Measurements from ENCODE around the gene NECTIN2. TPM values are rescaled to one million over a fixed set of nuclear protein-coding genes. Genes with fewer than 3 reads are reported as not detected.
"Not testable (repeated sequence)": the region's sequence is repeated elsewhere in the genome, so short reads cannot be mapped to it uniquely, and the experiment has no call there.

NECTIN2 gene
- total RNA-seq, 2 experiments from 2014 or later: not detected

- H3K4me3 Mint-ChIP-seq: no peak overlapping the region
- ChIA-PET POLR2A (no interaction called here), CTCF (no interaction called here)
- peaks cover 22% of the 10 kb centered on the region for H3K36me3 Mint-ChIP-seq (ENCODE audit: low read depth)
- H3K27me3 Mint-ChIP-seq: peaks cover 4% of the 10 kb centered on the region
- peaks cover 2% of the 10 kb centered on the region for H3K4me1 Mint-ChIP-seq
- H3K27ac Mint-ChIP-seq: no peak overlapping the region
- no peaks in the 10 kb centered on the region for H3K9me3 Mint-ChIP-seq
- no peak for DNase-seq
These were observed 54.5 kb downstream of the NECTIN2 start for GRCh38 chr19:44900328-44901244.

GRCh38 chr19:44903216-44903601 is 57.1 kb downstream of the NECTIN2 start:
- Mint-ChIP-seq H3K27ac (no peak overlapping the region), H3K4me1 (peaks cover 11% of the 10 kb centered on the region), H3K4me3 (no peak overlapping the region), H3K36me3 (ENCODE audit: low read depth) (peaks cover 10% of the 10 kb centered on the region), H3K27me3 (peaks cover 18% of the 10 kb centered on the region), H3K9me3 (no peaks in the 10 kb centered on the region)
- ChIA-PET CTCF (interaction anchor here (0.6 to 1.5 kb wide), 8 partner anchors 10 to 328 kb away, joined by 3 to 4 read pairs (median 3); partner anchors contain the start of gene APOC1), POLR2A (no interaction called here)
- DNase-seq: no peak

GRCh38 chr19:44903602-44904425 is 57.7 kb downstream of the NECTIN2 start:
- Mint-ChIP-seq H3K27ac (no peak overlapping the region), H3K9me3 (no peaks in the 10 kb centered on the region), H3K36me3 (ENCODE audit: low read depth) (peaks cover 10% of the 10 kb centered on the region), H3K4me1 (peaks cover 11% of the 10 kb centered on the region), H3K27me3 (peaks cover 18% of the 10 kb centered on the region), H3K4me3 (no peak overlapping the region)
- DNase-seq: peak; percentile 74
- ChIA-PET CTCF (interaction anchor here (0.9 to 1.8 kb wide), 8 partner anchors 9 to 220 kb away, joined by 3 to 5 read pairs (median 3); partner anchors contain the start of gene APOC1), POLR2A (no interaction called here)

GRCh38 chr19:44904426-44904994 is 58.4 kb downstream of the NECTIN2 start:
- ChIA-PET CTCF (interaction anchor here (0.9 to 1.8 kb wide), 5 partner anchors 10 to 203 kb away, joined by 3 to 5 read pairs (median 3); partner anchors contain the start of gene APOC1), POLR2A (interaction anchor here (0.7 kb wide), 1 partner anchor 26 kb away, joined by 3 read pairs; no protein-coding TSS in a partner anchor)
- DNase-seq: no peak
- H3K9me3 Mint-ChIP-seq: no peaks in the 10 kb centered on the region
- H3K36me3 Mint-ChIP-seq (ENCODE audit: low read depth): peaks cover 10% of the 10 kb centered on the region
- H3K4me3 Mint-ChIP-seq: no peak overlapping the region
- peaks cover 18% of the 10 kb centered on the region for H3K27me3 Mint-ChIP-seq
- peaks cover 11% of the 10 kb centered on the region for H3K4me1 Mint-ChIP-seq
- H3K27ac Mint-ChIP-seq: no peak overlapping the region

- Mint-ChIP-seq H3K9me3 (no peaks in the 10 kb centered on the region), H3K36me3 (ENCODE audit: low read depth) (peaks cover 7% of the 10 kb centered on the region), H3K4me3 (no peak within 1 kb of the TSS), H3K27me3 (peaks cover 20% of the 10 kb centered on the region), H3K4me1 (peaks cover 11% of the 10 kb centered on the region), H3K27ac (no peak within 1 kb of the TSS)
- DNase-seq: no peak
- ChIA-PET POLR2A (interaction anchor here (0.7 kb wide), 1 partner anchor 27 kb away, joined by 3 read pairs; no protein-coding TSS in a partner anchor), CTCF (interaction anchor here (1.0 to 1.8 kb wide), 3 partner anchors 48 to 156 kb away, joined by 3 to 5 read pairs (median 3); no protein-coding TSS in a partner anchor)
These were observed 59.5 kb downstream of the NECTIN2 start, which contains the start of gene APOE for GRCh38 chr19:44905437-44906160. TSS of gene APOE (plus strand) at chr19:44905796. CDS start at chr19:44906625, 829 bp downstream.

GRCh38 chr19:44907613-44908012 is 61.5 kb downstream of the NECTIN2 start:
- CTCF ChIA-PET: interaction anchor here (0.6 to 0.8 kb wide), 3 partner anchors 46 to 452 kb away, joined by 3 to 4 read pairs (median 3); no protein-coding TSS in a partner anchor
- H3K27ac Mint-ChIP-seq: no peak overlapping the region
- POLR2A ChIA-PET: no interaction called here

GRCh38 chr19:44908074-44908835 is 62.2 kb downstream of the NECTIN2 start:
- H3K27me3 Mint-ChIP-seq: peaks cover 29% of the 10 kb centered on the region
- no peak overlapping the region for H3K4me3 Mint-ChIP-seq
- DNase-seq: no peak
- ChIA-PET POLR2A (no interaction called here), CTCF (interaction anchor here (0.8 to 1.0 kb wide), 2 partner anchors 45 to 46 kb away, joined by 3 to 4 read pairs; no protein-coding TSS in a partner anchor)
- no peak overlapping the region for H3K27ac Mint-ChIP-seq
- H3K9me3 Mint-ChIP-seq: no peaks in the 10 kb centered on the region
- peaks cover 11% of the 10 kb centered on the region for H3K4me1 Mint-ChIP-seq
- H3K36me3 Mint-ChIP-seq (ENCODE audit: low read depth): peaks cover 2% of the 10 kb centered on the region

More at GRCh38 chr19:44907613-44908012, 61.5 kb downstream of the NECTIN2 start:
- peaks cover 11% of the 10 kb centered on the region for H3K4me1 Mint-ChIP-seq
- no peaks in the 10 kb centered on the region for H3K9me3 Mint-ChIP-seq
- no peak for DNase-seq
- no peak overlapping the region for H3K4me3 Mint-ChIP-seq
- H3K27me3 Mint-ChIP-seq: peaks cover 25% of the 10 kb centered on the region
- peaks cover 3% of the 10 kb centered on the region for H3K36me3 Mint-ChIP-seq (ENCODE audit: low read depth)

- POLR2A ChIA-PET: no interaction called here
- Mint-ChIP-seq H3K4me1 (peaks cover 12% of the 10 kb centered on the region), H3K27ac (no peak overlapping the region), H3K27me3 (peaks cover 34% of the 10 kb centered on the region), H3K36me3 (ENCODE audit: low read depth) (no peaks in the 10 kb centered on the region), H3K4me3 (no peak overlapping the region), H3K9me3 (no peaks in the 10 kb centered on the region)
- DNase-seq: no peak
- CTCF ChIA-PET: interaction anchor here (1.0 to 1.2 kb wide), 2 partner anchors 45 to 151 kb away, joined by 3 to 4 read pairs; no protein-coding TSS in a partner anchor
These were observed 62.8 kb downstream of the NECTIN2 start for GRCh38 chr19:44908836-44909261.

GRCh38 chr19:44909775-44910174 is 63.7 kb downstream of the NECTIN2 start:
- ChIA-PET POLR2A (no interaction called here), CTCF (interaction anchor here (0.6 to 1.2 kb wide), 2 partner anchors 150 to 368 kb away, joined by 3 read pairs; no protein-coding TSS in a partner anchor)
- peaks cover 42% of the 10 kb centered on the region for H3K27me3 Mint-ChIP-seq
- no peaks in the 10 kb centered on the region for H3K36me3 Mint-ChIP-seq (ENCODE audit: low read depth)
- no peak overlapping the region for H3K27ac Mint-ChIP-seq
- no peak overlapping the region for H3K4me3 Mint-ChIP-seq
- DNase-seq: no peak
- peaks cover 19% of the 10 kb centered on the region for H3K4me1 Mint-ChIP-seq
- H3K9me3 Mint-ChIP-seq: no peaks in the 10 kb centered on the region

- DNase-seq; H3K9me3 Mint-ChIP-seq; H3K36me3 Mint-ChIP-seq (ENCODE audit: low read depth); H3K4me3 Mint-ChIP-seq; H3K27ac Mint-ChIP-seq; POLR2A ChIA-PET: not testable (repeated sequence)
- CTCF ChIA-PET: interaction anchor here (0.7 to 1.4 kb wide), 3 partner anchors 13 to 95 kb away, joined by 3 read pairs; no protein-coding TSS in a partner anchor
- Mint-ChIP-seq H3K27me3 (peaks cover 28% of the 10 kb centered on the region), H3K4me1 (peaks cover 13% of the 10 kb centered on the region)
These were observed 65.8 kb downstream of the NECTIN2 start for GRCh38 chr19:44911896-44912295.

GRCh38 chr19:44912854-44913253 is 66.8 kb downstream of the NECTIN2 start:
- no peaks in the 10 kb centered on the region for H3K9me3 Mint-ChIP-seq
- H3K36me3 Mint-ChIP-seq (ENCODE audit: low read depth): no peaks in the 10 kb centered on the region
- peaks cover 26% of the 10 kb centered on the region for H3K27me3 Mint-ChIP-seq
- POLR2A ChIA-PET: no interaction called here
- CTCF ChIA-PET: interaction anchor here (1.2 kb wide), 1 partner anchor 10 kb away, joined by 3 read pairs; no protein-coding TSS in a partner anchor
- DNase-seq: no peak
- no peak overlapping the region for H3K27ac Mint-ChIP-seq
- H3K4me3 Mint-ChIP-seq: no peak overlapping the region
- H3K4me1 Mint-ChIP-seq: peaks cover 13% of the 10 kb centered on the region

Measured in activated CD4-positive, alpha-beta T cell treated with anti-CD3 and anti-CD28 coated beads, Interleukin-2, amount 10 ng/mL, durations not matched to agents 7 days and 5 days (primary cell).